ENCODE data around the gene TNNC1. TPM values are rescaled to one million over a fixed set of nuclear protein-coding genes. Genes with fewer than 3 reads are reported as not detected.

TNNC1 gene
- total RNA-seq, 2 donors from 2014 or later: 2.0 to 6.5 TPM

Other genes with a start within 250 kb of the TNNC1 start
- gene TLR9, start 228.4 kb downstream of the TNNC1 start, total RNA-seq: under 1 TPM; 0.30 to 0.93 TPM
- gene TWF2, start 214.9 kb downstream of the TNNC1 start, total RNA-seq: 100 to 1,000 TPM in 1 of 2 donors, 10 to 100 TPM in 1; 89.9 to 159 TPM
- 100 to 1,000 TPM in 1 of 2 donors, 10 to 100 TPM in 1; 84.6 to 112 TPM for gene PPM1M, start 208.3 kb downstream of the TNNC1 start, total RNA-seq
- 100 to 1,000 TPM in 1 of 2 donors, 10 to 100 TPM in 1; 81.1 to 106 TPM for gene WDR82, start 175.4 kb downstream of the TNNC1 start, total RNA-seq
- gene GLYCTK, start 166.2 kb downstream of the TNNC1 start, total RNA-seq: 10 to 100 TPM; 22.8 to 25.2 TPM
- gene DNAH1, start 137.7 kb downstream of the TNNC1 start, total RNA-seq: 10 to 100 TPM; 17.2 to 26.5 TPM
- gene BAP1, start 44.0 kb downstream of the TNNC1 start, total RNA-seq: 100 to 1,000 TPM in 1 of 2 donors, 10 to 100 TPM in 1; 96.7 to 106 TPM
- gene PHF7, start 43.4 kb downstream of the TNNC1 start, total RNA-seq: 10 to 100 TPM; 16.7 to 22.5 TPM
- gene SEMA3G, start 8.9 kb downstream of the TNNC1 start, total RNA-seq: under 1 TPM; 0.08 to 0.82 TPM
- gene NISCH, start 1.6 kb upstream of the TNNC1 start, total RNA-seq: 100 to 1,000 TPM in 1 of 2 donors, 10 to 100 TPM in 1; 75.2 to 123 TPM
- gene STAB1, start 41.3 kb upstream of the TNNC1 start, total RNA-seq: under 1 TPM; 0.19 to 0.26 TPM
- 10 to 100 TPM; 23.3 to 54.7 TPM for gene NT5DC2, start 79.8 kb upstream of the TNNC1 start, total RNA-seq
- gene UQCC5, start 82.6 kb upstream of the TNNC1 start, total RNA-seq: 10 to 100 TPM in 1 of 2 donors, 1 to 10 TPM in 1; 7.9 to 12.0 TPM
- gene PBRM1, start 231.9 kb upstream of the TNNC1 start, total RNA-seq: 10 to 100 TPM; 88.4 to 88.6 TPM
- 100 to 1,000 TPM; 165 to 189 TPM for gene GNL3, start 232.0 kb upstream of the TNNC1 start, total RNA-seq